ENCODE data around the gene STPG1. TPM values are rescaled to one million over a fixed set of nuclear protein-coding genes. Genes with fewer than 3 reads are reported as not detected.

The STPG1 gene
- total and polyA plus RNA-seq, 2 of the 13 experiments (the other 11 are each of a cell fraction or from before 2014, with no cell fraction given) = 3.4 to 4.3 TPM

DNA sequence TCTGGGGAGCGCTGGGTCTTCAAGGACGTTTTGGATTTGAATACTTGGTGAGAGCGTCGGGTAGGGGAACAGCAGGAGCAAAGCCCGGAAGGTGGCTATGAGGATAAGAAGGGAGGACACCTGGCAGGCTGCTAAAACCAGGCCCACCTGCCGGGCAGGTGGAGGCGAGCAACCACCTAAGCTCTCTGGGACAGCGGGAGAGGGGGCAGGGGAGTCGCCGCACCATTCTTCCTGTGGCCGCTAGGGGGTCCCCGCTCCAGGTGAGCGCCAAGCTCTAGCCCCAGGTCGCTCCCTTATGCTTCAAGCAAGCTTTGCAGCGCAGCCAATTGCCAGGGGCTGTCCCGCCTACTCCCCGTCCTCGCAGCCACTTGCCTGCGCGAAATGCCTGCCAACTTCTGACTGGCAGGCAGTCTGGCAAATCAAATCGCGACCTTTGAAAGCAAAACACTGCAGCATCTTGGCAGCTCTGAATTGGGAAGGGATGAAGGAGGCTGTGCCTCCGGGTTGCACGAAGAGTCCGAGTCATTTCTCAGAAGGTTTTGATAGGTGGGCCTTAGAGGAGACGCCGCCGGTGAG, 1.8 kb upstream of the STPG1 start, which contains the start of gene NIPAL3 (continued):
- TF ChIP-seq, protein P1, sequence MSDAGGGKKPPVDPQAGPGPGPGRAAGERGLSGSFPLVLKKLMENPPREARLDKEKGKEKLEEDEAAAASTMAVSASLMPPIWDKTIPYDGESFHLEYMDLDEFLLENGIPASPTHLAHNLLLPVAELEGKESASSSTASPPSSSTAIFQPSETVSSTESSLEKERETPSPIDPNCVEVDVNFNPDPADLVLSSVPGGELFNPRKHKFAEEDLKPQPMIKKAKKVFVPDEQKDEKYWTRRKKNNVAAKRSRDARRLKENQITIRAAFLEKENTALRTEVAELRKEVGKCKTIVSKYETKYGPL (CRISPR knock-in tag; IDR thresholded peaks at IDR 0.05) = no peak
- TF ChIP-seq PRMT3 (CRISPR knock-in tag; IDR thresholded peaks at IDR 0.05; ENCODE audit: borderline replicate concordance, low read depth) (no peak), ZC3H13 (CRISPR knock-in tag; IDR thresholded peaks at IDR 0.05) (no peak), NFE2L2 (IDR thresholded peaks at IDR 0.05; ENCODE audit: low read length) (no peak), ZNF766 (CRISPR knock-in tag; IDR thresholded peaks at IDR 0.05; ENCODE audit: borderline replicate concordance) (no peak), ZNF589 (CRISPR knock-in tag; conservative IDR thresholded peaks at IDR 0.05) (no peak)
- TF ChIP-seq, protein P2, sequence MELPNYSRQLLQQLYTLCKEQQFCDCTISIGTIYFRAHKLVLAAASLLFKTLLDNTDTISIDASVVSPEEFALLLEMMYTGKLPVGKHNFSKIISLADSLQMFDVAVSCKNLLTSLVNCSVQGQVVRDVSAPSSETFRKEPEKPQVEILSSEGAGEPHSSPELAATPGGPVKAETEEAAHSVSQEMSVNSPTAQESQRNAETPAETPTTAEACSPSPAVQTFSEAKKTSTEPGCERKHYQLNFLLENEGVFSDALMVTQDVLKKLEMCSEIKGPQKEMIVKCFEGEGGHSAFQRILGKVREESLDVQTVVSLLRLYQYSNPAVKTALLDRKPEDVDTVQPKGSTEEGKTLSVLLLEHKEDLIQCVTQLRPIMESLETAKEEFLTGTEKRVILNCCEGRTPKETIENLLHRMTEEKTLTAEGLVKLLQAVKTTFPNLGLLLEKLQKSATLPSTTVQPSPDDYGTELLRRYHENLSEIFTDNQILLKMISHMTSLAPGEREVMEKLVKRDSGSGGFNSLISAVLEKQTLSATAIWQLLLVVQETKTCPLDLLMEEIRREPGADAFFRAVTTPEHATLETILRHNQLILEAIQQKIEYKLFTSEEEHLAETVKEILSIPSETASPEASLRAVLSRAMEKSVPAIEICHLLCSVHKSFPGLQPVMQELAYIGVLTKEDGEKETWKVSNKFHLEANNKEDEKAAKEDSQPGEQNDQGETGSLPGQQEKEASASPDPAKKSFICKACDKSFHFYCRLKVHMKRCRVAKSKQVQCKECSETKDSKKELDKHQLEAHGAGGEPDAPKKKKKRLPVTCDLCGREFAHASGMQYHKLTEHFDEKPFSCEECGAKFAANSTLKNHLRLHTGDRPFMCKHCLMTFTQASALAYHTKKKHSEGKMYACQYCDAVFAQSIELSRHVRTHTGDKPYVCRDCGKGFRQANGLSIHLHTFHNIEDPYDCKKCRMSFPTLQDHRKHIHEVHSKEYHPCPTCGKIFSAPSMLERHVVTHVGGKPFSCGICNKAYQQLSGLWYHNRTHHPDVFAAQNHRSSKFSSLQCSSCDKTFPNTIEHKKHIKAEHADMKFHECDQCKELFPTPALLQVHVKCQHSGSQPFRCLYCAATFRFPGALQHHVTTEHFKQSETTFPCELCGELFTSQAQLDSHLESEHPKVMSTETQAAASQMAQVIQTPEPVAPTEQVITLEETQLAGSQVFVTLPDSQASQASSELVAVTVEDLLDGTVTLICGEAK (IDR thresholded peaks at IDR 0.05) = no peak
- TF ChIP-seq, protein P2 (CRISPR knock-in tag; IDR thresholded peaks at IDR 0.05) = no peak
- TF ChIP-seq, protein P3, sequence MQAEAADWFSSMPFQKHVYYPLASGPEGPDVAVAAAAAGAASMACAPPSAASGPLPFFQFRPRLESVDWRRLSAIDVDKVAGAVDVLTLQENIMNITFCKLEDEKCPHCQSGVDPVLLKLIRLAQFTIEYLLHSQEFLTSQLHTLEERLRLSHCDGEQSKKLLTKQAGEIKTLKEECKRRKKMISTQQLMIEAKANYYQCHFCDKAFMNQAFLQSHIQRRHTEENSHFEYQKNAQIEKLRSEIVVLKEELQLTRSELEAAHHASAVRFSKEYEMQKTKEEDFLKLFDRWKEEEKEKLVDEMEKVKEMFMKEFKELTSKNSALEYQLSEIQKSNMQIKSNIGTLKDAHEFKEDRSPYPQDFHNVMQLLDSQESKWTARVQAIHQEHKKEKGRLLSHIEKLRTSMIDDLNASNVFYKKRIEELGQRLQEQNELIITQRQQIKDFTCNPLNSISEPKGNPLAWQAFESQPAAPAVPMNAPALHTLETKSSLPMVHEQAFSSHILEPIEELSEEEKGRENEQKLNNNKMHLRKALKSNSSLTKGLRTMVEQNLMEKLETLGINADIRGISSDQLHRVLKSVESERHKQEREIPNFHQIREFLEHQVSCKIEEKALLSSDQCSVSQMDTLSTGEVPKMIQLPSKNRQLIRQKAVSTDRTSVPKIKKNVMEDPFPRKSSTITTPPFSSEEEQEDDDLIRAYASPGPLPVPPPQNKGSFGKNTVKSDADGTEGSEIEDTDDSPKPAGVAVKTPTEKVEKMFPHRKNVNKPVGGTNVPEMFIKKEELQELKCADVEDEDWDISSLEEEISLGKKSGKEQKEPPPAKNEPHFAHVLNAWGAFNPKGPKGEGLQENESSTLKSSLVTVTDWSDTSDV (CRISPR knock-in tag; IDR thresholded peaks at IDR 0.05) = no peak
- TF ChIP-seq, protein P4, sequence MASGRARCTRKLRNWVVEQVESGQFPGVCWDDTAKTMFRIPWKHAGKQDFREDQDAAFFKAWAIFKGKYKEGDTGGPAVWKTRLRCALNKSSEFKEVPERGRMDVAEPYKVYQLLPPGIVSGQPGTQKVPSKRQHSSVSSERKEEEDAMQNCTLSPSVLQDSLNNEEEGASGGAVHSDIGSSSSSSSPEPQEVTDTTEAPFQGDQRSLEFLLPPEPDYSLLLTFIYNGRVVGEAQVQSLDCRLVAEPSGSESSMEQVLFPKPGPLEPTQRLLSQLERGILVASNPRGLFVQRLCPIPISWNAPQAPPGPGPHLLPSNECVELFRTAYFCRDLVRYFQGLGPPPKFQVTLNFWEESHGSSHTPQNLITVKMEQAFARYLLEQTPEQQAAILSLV (CRISPR knock-in tag; IDR thresholded peaks at IDR 0.05; ENCODE audit: borderline replicate concordance) = no peak
- TF ChIP-seq, protein P5, sequence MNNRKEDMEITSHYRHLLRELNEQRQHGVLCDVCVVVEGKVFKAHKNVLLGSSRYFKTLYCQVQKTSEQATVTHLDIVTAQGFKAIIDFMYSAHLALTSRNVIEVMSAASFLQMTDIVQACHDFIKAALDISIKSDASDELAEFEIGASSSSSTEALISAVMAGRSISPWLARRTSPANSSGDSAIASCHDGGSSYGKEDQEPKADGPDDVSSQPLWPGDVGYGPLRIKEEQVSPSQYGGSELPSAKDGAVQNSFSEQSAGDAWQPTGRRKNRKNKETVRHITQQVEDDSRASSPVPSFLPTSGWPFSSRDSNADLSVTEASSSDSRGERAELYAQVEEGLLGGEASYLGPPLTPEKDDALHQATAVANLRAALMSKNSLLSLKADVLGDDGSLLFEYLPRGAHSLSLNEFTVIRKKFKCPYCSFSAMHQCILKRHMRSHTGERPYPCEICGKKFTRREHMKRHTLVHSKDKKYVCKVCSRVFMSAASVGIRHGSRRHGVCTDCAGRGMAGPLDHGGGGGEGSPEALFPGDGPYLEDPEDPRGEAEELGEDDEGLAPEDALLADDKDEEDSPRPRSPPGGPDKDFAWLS (CRISPR knock-in tag; IDR thresholded peaks at IDR 0.05; ENCODE audit: borderline replicate concordance) = no peak
- TF ChIP-seq, protein P6, sequence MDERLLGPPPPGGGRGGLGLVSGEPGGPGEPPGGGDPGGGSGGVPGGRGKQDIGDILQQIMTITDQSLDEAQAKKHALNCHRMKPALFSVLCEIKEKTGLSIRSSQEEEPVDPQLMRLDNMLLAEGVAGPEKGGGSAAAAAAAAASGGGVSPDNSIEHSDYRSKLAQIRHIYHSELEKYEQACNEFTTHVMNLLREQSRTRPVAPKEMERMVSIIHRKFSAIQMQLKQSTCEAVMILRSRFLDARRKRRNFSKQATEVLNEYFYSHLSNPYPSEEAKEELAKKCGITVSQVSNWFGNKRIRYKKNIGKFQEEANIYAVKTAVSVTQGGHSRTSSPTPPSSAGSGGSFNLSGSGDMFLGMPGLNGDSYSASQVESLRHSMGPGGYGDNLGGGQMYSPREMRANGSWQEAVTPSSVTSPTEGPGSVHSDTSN (CRISPR knock-in tag; IDR thresholded peaks at IDR 0.05) = peak; percentile 99

Data from HepG2 (cell line).